Adrenal gland (tissue), 5 donors: Measurements from ENCODE around the gene OR7D2.

Experiments used
- CTCF ChIP-seq, 6 experiments: fragments of 450-650 bp in 4 of 6; fragments of 200-600 bp in 2 of 6; sonication (generic) in 1 of 6; IDR thresholded peaks; 1 replicate in 5 of 6; 2 replicates in 1 of 6; pipeline versions ENCODE4 v1.5.1 to v1.8.0; 2016 to 2021; ENCODE audit warnings: antibody characterized with exemption in 6 of 6, mild to moderate bottlenecking in 2 of 6, moderate library complexity in 1 of 6
- POLR2A ChIP-seq, 2 donors: fragments of 450-650 bp; IDR thresholded peaks; one replicate each; pipeline ENCODE4 v1.6.1; 2017; ENCODE audit warnings: antibody characterized with exemption in 2 of 2, mild to moderate bottlenecking in 2 of 2, moderate library complexity in 1 of 2
- donor health status: DM: no; HTN: no; CAD: no.

GRCh38 chr19:9148697-9149096 is 30.1 kb upstream of the OR7D2 start:
- TF ChIP-seq POLR2A (IDR thresholded peaks at IDR 0.05) (no peak), CTCF (IDR thresholded peaks at IDR 0.05) (no peak)
